ENCODE measurements around the gene PALMD.

DNA sequence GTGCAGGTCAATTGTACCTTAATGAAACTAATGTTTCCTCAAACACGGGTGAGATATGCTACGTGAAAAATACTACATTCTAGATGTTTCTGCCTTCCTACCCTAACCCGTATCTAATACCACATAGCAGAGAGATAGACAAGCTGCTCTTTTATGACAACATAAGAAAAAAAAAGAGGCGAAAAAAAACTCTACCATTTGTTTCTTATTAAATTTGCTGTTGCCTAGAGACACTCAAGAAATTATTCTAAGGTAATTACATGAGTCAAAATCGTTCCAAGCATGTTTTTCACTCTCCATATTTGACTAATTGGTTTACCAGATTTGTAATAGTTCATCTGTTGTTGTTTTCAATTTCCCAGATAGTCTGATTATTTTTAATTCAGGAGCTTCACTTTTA lies 27.4 kb downstream of the PALMD start:
- TF ChIP-seq, protein P1, sequence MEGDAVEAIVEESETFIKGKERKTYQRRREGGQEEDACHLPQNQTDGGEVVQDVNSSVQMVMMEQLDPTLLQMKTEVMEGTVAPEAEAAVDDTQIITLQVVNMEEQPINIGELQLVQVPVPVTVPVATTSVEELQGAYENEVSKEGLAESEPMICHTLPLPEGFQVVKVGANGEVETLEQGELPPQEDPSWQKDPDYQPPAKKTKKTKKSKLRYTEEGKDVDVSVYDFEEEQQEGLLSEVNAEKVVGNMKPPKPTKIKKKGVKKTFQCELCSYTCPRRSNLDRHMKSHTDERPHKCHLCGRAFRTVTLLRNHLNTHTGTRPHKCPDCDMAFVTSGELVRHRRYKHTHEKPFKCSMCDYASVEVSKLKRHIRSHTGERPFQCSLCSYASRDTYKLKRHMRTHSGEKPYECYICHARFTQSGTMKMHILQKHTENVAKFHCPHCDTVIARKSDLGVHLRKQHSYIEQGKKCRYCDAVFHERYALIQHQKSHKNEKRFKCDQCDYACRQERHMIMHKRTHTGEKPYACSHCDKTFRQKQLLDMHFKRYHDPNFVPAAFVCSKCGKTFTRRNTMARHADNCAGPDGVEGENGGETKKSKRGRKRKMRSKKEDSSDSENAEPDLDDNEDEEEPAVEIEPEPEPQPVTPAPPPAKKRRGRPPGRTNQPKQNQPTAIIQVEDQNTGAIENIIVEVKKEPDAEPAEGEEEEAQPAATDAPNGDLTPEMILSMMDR (IDR thresholded peaks at IDR 0.05): no peak
- TF ChIP-seq EP300 (IDR thresholded peaks at IDR 0.05) (no peak), POLR2A (IDR thresholded peaks at IDR 0.05) (no peak), POLR2AphosphoS5 (IDR thresholded peaks at IDR 0.05) (no peak)
